B cell (primary cell): ENCODE measurements around the gene LIPA.
"Not testable (repeated sequence)": the region's sequence is repeated elsewhere in the genome, so short reads cannot be mapped to it uniquely, and the experiment has no call there.

Experiments
- CTCF ChIP-seq: fragments of 200-600 bp; IDR thresholded peaks from one replicate; pipeline ENCODE4 v1.8.0; 2022; ENCODE audit warnings: antibody characterized with exemption, mild to moderate bottlenecking
- EZH2 ChIP-seq: IDR thresholded peaks from 2 replicates; pipeline ENCODE4 v1.6.1; 2012; ENCODE audit warnings: borderline replicate concordance, low read depth, mild to moderate bottlenecking, moderate library complexity, low read length; ENCODE audit not compliant: insufficient read depth, poor library complexity, severe bottlenecking

DNA sequence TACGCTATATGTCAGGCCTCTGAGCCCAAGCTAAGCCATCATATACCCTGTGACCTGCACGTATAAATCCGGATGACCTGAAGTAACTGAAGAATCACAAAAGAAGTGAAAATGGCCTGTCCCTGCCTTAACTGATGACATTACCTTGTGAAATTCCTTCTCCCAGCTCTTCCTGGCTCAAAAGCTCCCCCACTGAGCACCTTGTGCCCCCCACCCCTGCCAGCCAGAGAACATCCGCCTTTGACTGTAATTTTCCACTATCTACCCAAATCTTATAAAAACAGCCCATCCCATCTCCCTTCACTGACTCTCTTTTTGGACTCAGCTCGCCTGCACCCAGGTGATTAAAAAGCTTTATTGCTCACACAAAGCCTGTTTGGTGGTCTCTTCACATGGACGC is 33.1 kb upstream of the LIPA start:
- not testable (repeated sequence) for TF ChIP-seq CTCF, EZH2
